Neural crest cell (in vitro differentiated cells): ENCODE measurements around the gene SPDYE1. TPM values are rescaled to one million over a fixed set of nuclear protein-coding genes. Genes with fewer than 3 reads are reported as not detected.

Experiments used
- DNase-seq: peaks from one replicate; pipeline ENCODE4 v3.0.0; 2021; ENCODE audit warnings: low read depth, mixed read lengths, low spot score
- H3K27ac Mint-ChIP-seq: one replicate; pipeline ENCODE4 v1.8.0; 2021; ENCODE audit warnings: mild to moderate bottlenecking, mixed read lengths; ENCODE audit not compliant: unreplicated experiment
- H3K27me3 Mint-ChIP-seq: 2 replicates; pipeline ENCODE4 v1.8.0; 2021; ENCODE audit warnings: low read depth, mild to moderate bottlenecking, mixed read lengths
- H3K36me3 Mint-ChIP-seq: 2 replicates; pipeline ENCODE4 v1.8.0; 2021; ENCODE audit warnings: low read depth, mild to moderate bottlenecking, mixed read lengths
- H3K4me1 Mint-ChIP-seq: 2 replicates; pipeline ENCODE4 v1.8.0; 2021; ENCODE audit warnings: mixed read lengths
- H3K4me3 Mint-ChIP-seq: one replicate; pipeline ENCODE4 v1.8.0; 2021; ENCODE audit warnings: mild to moderate bottlenecking, mixed read lengths
- H3K9me3 Mint-ChIP-seq: 2 replicates; pipeline ENCODE4 v1.8.0; 2021; ENCODE audit warnings: mixed read lengths
- total RNA-seq: library from RNA; stranded (reverse); gene quantifications from 2 replicates; pipeline ENCODE4 v1.2.1, GENCODE V29; 2021
- TF ChIP-seq, protein P1 (sequence below): fragments of 200-600 bp; sonication (generic); conservative IDR thresholded peaks from 2 replicates; pipeline ENCODE4 v1.5.0; 2021; ENCODE audit warnings: antibody characterized with exemption, mild to moderate bottlenecking

SPDYE1 gene
- total RNA-seq, 1 donor from 2014 or later, result not detected

DNA sequence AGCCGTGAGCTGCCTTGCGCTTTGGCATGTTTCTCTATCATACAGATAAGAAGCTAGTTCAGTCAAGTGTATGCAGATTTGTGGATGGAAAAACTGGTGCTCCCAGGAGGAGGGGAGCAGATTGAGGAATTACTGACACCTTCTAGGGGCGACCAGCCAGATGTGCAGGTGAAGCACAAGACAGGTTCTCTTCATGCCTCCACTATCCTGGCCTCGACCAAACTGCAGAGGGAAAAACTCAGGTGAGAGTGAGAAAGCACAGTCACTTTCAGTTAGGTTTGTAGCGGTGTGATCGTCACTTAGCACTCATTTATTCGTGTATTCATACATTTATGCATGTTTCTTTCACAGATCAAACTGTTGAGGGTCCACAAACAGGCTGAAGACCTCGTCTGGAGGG lies 46.2 kb downstream of the SPDYE1 start:
- peaks cover 2% of the 10 kb centered on the region for H3K36me3 Mint-ChIP-seq
- TF ChIP-seq, protein P1, sequence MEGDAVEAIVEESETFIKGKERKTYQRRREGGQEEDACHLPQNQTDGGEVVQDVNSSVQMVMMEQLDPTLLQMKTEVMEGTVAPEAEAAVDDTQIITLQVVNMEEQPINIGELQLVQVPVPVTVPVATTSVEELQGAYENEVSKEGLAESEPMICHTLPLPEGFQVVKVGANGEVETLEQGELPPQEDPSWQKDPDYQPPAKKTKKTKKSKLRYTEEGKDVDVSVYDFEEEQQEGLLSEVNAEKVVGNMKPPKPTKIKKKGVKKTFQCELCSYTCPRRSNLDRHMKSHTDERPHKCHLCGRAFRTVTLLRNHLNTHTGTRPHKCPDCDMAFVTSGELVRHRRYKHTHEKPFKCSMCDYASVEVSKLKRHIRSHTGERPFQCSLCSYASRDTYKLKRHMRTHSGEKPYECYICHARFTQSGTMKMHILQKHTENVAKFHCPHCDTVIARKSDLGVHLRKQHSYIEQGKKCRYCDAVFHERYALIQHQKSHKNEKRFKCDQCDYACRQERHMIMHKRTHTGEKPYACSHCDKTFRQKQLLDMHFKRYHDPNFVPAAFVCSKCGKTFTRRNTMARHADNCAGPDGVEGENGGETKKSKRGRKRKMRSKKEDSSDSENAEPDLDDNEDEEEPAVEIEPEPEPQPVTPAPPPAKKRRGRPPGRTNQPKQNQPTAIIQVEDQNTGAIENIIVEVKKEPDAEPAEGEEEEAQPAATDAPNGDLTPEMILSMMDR, result no peak
- no peak for DNase-seq
- H3K9me3 Mint-ChIP-seq, result no peaks in the 10 kb centered on the region
- H3K27ac Mint-ChIP-seq, result peak overlapping the region; percentile 19
- H3K4me3 Mint-ChIP-seq, result peak overlapping the region; percentile 93
- peaks cover 22% of the 10 kb centered on the region for H3K27me3 Mint-ChIP-seq
- peaks cover 37% of the 10 kb centered on the region for H3K4me1 Mint-ChIP-seq

DNA sequence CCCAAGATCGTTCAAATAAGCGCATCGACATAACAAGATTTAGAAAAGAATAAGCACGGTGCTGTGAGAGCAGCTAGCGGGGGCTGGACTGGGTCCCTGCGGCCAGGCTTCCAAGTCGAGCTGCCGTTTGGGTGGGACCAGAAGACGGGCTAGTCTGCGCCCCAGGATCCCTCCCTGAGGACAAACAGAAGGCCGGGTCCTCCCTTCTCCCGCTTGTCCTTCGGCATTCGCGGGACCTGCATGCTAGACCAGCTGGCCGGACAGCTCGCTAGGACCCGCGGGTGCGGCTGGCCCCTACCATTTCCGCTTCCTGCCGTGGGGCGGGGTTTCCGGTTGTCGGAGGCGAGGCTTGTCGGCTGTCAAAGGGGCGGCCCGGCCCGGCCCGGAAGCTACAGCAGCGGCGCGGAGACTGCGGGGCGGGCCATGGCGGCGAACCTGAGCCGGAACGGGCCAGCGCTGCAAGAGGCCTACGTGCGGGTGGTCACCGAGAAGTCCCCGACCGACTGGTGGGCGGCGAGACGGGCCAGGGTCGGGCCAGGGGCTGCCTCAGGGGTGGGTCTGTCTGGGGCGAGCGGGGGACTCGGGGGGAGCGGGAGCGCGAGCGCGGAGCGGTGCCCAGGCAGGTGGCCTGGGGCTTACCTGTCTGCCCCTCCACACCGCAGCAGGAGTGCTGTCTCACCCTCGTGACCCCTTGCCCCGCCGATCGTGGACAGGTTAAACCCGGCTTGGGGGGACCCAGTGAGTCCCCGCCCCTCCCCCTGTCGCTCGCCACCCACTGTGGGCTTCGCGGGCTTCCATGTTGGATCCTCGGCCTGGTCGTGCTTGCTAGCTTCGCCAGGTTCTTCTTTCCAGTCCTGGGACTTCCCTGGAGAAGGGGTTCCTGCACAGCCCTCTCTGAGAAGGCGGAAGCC lies 46.9 kb downstream of the SPDYE1 start, which contains the start of gene DBNL:
DBNL (plus strand) TSS at position 388 of the 911 bp plus-strand sequence; CDS start at position 424, 36 bp downstream.
- H3K27ac Mint-ChIP-seq, result peak within 1 kb of the TSS; percentile 19
- peaks cover 18% of the 10 kb centered on the region for H3K27me3 Mint-ChIP-seq
- H3K4me1 Mint-ChIP-seq, result peaks cover 33% of the 10 kb centered on the region

DNA sequence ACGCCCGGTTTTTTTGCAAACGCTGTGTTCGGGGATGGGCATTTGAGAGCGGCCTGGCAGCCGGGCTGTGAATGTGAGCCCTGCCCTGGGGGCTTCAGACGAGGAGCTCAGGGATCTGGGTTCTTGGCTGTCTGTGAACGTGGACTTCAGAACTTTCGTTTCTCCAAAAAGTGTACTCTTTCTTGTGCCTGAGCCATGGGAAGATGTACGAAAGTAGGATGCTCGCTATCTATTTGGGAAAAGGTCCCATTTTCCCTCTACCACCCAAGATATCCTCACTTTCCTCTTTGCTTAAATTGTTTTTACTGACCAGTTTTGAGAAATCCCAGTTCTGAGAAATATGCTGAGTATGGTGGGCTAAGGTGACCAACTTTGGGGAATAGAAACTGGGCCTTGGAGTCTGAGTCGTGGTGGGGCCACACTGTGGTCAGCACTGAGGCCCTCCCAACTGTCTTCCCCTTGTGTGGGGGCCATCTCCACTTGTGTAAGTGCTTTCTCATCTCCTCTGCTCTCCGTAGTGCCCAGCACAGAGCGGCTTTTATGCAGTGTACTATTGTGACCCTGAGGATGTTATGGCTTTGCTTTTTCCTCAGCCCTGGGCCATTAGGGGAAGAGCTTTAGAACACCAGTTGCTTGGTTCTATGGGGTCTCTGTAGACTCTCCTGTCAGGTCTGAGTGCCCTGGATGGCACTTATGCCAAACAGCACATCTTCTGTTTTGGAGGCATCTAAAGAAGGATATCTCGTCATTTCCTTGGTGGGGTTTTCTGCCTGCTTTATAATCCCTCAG lies 47.7 kb downstream of the SPDYE1 start:
- peaks cover 33% of the 10 kb centered on the region for H3K4me1 Mint-ChIP-seq
- peaks cover 18% of the 10 kb centered on the region for H3K27me3 Mint-ChIP-seq
- H3K27ac Mint-ChIP-seq, result peak overlapping the region; percentile 12
- H3K9me3 Mint-ChIP-seq, result no peaks in the 10 kb centered on the region
- TF ChIP-seq, protein P1, result no peak
- DNase-seq, result no peak
- H3K36me3 Mint-ChIP-seq, result peaks cover 2% of the 10 kb centered on the region
- peak overlapping the region; percentile 93 for H3K4me3 Mint-ChIP-seq

More for the DNA sequence above, 46.9 kb downstream of the SPDYE1 start, which contains the start of gene DBNL:
- Mint-ChIP-seq H3K4me3 (peak within 1 kb of the TSS; percentile 93), H3K36me3 (peaks cover 2% of the 10 kb centered on the region), H3K9me3 (no peaks in the 10 kb centered on the region)
- TF ChIP-seq, protein P1, result no peak
- DNase-seq, result peak; percentile 90

DNA sequence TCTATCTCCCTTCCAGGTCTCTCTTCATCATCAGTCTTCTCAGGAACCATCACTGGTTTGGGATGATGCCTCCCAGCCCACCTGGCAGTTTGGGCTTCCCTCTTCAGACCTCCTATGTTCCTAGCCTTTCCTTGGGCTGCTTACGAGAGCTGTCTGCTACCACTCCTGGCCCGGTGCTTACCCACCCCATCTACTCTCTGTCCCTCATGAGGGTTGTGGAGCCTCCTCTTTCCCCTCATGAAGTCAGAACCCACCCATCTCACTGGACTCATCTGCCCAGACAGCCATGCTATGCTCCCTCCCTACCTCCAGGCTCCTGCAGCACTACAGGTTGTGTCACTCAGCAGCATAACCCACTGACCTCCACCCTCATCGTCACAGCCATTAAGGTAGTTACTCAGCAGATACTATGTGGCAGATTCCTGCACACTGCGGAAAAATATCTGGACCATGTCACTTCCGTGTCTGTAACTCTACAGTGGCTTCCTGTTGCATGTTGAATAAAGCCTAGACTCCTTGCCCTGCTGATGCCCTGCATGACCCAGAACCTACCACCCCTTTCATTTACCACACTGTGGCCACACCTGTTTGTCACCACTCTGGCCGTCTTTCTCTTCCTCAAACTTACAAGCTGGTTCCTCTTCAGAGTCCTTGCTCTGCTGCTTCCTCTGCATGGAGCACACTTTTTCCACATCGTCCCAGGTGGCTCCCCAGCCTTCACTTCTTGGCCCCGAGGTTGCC lies 48.8 kb downstream of the SPDYE1 start:
- Mint-ChIP-seq H3K9me3 (no peaks in the 10 kb centered on the region), H3K36me3 (peaks cover 2% of the 10 kb centered on the region), H3K27ac (no peak overlapping the region), H3K27me3 (peaks cover 11% of the 10 kb centered on the region), H3K4me1 (peaks cover 33% of the 10 kb centered on the region), H3K4me3 (peak overlapping the region; percentile 93)
- TF ChIP-seq, protein P1, result no peak
- DNase-seq, result no peak
